DMS114 treated with DMSO at 0.1 percent for 48 hours (cell line): ENCODE data around the gene TLK2.
"Not testable (repeated sequence)": the region's sequence is repeated elsewhere in the genome, so short reads cannot be mapped to it uniquely, and the experiment has no call there.

ENCODE experiments used
- DNase-seq: peaks from one replicate; lab custom pipeline; 2025; ENCODE audit not compliant: unreplicated experiment; lab: John Stamatoyannopoulos, UW

TLK2 gene

DNA sequence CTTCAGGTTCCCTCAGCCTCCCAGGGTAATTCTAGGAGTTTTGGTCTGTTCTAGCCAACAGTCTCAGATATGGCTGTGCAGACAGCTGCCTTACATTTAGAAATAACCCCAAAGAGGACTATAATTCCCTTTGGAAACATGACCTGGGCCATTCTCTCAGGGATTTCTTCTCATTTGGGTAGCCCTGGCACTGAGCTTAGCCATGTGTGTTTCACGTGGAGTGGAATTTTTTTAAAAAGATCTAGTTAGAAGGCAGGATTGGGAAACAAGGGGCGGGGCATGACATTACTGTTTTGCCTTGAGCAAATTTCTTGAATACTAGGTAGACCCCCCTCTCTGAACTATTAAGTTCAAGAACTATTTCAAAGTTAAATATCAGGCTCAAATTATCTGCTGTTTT, 119.3 kb downstream of the TLK2 start:
- no peak for DNase-seq

DNA sequence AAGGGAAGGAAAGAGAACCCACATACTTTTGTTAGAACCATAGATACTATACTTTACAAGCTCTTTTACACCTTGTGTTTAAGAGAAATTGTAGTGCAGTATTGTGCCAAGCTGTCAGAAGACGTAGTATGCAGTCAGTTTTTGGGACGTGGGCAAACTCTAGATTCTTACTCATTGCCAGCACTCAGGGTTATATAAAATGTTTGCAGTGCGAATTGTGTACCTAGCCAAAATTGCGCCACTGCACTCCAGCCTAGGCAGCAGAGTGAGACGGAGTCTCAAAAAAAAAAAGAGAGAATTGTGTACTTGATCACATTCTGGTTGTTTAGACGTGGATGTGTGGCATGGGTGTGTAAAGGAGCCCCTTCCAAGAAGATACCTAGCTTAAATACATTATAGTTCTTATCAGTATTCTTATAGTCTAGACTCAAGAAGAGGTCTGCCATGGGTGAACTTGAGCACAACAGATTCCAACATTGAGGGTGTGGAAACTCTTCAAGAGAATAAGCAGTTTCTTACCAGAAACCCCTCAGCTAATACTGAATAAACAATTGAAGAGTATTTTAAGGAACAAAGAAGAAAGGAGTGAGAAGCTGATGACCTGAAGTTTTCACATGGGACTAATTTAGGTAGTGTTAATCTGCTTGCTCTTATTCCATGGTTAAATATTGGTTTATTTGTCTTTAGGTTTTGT, 121.5 kb downstream of the TLK2 start:
- no peak for DNase-seq

DNA sequence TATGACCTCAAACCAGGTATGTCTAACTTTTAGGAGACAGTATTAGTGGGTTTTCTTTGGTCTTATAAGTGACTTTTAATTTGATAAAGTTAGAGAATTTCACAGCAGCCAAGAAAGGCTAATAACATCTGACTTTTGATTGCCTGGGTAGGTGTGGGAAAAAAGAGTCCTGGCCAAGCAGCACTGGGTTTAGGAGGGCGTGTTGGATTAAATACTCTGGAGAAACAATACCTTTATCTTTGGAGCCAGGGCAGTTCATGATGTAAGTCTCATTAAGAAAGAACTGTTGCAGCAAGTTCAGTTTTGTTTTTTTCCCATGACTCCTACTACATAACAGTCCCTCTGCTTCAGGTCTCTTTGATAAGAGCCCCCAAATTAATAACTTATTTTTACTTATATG, 122.2 kb downstream of the TLK2 start:
- no peak for DNase-seq

DNA sequence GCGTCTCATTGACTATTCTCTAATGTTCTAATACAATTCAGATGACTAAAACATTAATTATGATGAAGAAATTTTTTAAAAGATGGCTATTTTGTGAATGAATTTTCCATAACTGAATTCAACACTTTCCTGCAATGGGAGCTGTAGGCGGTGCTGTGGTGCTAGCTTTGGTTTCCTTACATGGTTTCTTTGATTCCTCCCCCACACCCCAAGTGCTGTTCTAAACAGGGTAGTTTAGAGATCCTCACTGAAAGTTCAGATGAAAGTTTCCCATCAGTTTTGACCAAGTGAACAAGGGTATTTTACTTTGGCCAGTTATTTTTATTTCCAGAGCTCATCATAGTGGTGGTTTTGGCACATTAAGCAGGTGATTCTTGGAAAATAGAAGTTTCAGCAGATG, 122.8 kb downstream of the TLK2 start:
- DNase-seq = no peak

DNA sequence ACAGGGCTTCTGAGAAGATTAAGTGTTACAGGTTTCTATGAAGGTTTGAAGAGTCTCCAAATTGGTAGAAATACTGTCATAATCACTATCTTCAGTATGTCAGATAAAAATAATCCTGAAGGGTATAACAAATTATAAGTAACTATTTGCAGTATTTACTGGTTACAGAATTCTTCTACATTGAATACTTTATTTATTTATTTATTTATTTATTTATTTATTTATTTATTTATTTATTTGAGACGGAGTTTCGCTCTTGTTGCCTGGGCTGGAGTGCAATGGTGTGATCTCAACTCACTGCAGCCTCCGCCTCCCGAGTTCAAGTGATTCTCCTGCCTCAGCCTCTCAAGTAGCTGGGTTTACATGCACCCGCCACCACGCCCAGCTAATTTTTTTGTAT, 125.2 kb downstream of the TLK2 start:
- DNase-seq = not testable (repeated sequence)

DNA sequence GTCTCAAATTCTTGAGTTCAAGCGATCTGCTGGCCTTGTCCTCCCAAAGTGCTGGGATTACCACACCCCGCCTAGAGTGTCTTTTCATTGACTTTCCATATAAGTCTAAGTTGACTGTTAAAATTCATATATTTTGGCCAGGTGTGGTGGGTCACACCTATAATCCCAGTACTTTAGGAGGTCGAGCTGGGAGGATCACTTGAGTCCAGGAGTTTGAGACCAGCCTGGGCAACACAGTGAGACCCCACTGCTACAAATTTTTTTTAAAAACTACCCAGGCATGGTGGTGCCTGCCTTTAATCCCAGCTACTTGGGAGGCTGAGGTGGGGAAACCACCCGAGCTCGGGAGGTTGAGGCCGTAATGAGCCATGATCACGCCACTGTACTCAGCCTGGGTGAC, 127.0 kb downstream of the TLK2 start:
- DNase-seq = no peak

DNA sequence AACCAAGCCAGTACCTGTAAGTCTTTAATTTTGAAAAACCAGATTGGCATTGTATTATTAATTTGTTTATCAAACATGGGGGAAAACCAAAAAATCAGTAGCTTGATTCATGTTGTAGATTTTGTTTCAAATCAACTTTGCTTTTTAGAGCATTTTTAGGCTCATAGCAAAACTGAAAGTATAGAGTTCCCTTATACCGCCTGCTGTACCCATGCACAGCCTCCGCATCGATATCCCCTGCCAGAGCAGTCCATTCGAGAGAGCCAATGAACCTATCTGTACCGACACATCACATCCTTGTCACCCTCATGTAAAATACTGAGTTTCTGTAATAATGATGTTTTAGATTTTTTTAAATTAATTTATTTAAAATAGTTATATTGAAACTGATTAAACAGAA, 132.7 kb downstream of the TLK2 start:
- DNase-seq = no peak

DNA sequence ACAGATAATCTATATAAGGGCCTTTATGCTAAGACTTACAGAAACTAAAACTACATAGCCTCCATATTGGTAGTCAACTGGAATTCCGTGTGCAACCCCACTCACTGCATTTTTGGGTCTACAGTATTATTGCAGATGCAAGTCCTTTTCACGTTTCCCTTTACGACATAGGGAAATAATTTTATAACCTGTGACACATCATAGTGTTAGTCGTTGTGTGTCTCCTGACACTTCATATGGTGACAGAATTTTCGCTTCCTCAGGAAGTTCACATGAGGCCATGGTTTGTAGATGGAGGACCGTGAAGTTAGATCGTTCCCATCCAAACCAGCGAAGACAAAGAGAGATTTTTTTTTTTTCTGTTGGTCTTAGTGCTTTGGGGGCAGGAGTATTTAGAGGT, 133.1 kb downstream of the TLK2 start:
- DNase-seq = no peak

DNA sequence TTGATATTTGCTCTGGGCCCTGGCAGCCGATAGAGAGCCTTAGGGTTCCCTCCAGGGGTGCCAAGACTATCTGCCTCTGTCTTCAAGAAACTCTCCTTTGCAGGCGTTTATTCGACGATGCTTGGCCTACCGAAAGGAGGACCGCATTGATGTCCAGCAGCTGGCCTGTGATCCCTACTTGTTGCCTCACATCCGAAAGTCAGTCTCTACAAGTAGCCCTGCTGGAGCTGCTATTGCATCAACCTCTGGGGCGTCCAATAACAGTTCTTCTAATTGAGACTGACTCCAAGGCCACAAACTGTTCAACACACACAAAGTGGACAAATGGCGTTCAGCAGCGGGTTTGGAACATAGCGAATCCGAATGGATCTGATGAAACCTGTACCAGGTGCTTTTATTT, 133.7 kb downstream of the TLK2 start:
- not testable (repeated sequence) for DNase-seq

DNA sequence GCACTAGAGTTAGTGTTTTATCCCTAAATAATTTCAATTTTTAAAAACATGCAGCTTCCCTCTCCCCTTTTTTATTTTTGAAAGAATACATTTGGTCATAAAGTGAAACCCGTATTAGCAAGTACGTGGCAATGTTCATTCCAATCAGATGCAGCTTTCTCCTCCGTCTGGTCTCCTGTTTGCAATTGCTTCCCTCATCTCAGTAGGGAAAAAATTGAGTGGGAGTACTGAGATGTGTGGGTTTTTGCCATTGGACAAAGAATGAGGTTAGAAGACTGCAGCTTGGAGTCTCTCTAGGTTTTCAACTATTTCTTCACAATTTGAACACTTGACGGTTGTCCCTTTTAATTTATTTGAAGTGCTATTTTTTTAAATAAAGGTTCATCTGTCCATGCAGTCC, 134.5 kb downstream of the TLK2 start:
- not testable (repeated sequence) for DNase-seq

DNA sequence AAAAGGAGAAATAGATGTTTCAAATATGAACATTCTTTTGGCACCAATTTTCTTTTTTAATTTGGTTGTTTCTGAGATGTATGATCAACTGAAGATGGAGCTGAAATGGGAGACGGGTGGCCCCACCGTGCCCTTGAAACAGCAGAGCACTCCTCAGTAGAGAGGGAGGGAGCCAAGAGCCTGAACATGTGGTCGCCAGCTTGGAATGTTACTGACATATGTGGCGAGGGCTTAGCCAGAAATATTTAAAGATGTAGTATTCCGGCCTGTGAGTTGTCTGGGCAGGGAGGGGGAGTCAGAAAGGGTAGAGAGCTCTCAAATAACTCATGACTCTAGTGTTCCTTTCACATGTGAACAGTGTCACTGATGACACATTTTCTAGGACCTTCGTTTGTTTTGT, 135.5 kb downstream of the TLK2 start:
- DNase-seq = no peak

DNA sequence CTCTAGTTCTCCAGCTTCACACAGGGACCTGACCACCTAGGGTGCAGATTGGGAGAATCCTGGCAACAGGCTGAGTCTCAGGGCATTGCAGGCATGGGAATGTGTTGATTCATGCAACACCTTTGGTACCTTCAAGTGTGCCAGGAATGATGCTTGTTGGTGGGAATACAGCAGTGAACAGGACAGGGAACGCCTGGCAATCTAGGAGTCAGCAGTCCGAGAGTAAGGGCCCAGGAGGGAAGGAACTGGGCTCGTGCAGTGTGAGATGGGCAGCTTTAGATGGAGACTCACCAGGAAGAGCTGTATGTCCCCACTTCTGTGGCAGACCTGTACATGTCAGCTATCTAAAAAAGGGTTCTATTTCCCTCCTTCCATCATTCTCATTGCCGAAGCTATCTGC, 136.9 kb downstream of the TLK2 start:
- no peak for DNase-seq

DNA sequence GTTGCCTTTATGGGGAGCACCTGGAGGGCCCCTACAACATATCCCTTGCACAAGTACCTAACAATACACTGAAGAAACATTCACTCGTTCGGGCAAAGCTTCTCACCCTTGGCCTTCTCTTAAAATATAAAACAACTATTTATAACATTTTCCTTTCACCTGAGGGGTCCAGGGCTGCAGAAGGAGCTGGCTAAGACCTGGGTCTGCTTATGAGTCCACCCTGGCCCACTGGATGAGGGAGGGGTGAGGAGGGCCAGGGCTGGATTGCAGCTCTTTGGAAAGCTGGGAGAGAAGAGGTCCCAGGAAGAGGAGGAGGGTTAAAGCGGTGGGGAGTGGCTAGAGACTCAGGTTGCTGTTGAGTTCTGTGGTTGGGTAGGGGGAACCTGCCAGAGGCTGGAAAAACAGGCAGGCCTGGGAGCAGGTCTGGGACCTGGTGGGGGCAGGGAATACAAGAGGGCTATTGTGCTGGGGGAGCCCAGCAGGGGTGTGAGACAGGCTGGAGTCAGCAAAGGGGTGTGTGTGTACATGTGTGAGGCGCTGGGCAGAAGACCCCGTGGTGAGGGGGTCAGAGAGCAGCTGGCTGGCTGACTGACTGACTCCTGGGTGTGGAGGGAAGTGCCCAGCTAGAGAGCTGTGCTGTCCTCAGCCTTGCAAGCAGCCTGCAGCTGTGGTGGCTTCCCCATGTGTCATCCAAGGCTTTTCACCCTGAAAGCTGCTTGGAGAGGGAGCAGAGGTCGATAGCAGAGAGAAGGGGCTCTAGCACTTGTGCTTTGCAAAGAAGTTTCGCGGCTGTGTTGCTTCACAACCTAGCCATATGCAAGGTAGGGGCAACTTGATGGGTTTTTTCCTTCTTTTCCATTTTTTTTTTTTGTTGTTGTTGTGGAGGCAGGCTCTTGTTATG, 138.6 kb downstream of the TLK2 start:
- no peak for DNase-seq

DNA sequence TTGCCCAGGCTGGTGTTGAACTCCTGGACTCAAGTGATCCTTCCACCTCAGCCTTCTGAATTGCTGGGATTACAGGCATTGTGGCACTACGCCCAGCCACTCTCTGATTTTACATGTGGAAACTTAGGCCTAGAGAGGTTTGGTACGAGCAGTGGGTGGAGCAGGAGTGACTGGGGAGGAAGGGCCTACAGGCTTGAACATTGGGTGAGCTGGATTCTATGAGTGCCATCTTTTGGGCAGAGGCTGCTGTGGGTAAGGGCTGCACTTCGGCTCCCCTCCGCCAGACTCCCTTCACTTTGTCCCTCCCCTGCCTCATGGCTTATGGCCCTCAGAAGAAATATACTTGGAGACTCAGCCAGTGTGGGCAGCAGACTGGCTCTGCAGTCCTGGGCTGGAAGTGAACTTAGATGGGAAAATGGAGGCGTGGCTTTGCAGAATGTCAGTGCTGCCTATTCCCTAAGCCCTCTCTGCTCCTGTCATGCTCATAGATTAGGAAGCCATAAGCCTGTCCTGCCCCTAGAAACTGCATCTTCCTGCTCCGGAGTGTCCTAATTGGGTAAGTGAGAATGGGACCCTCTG, 139.4 kb downstream of the TLK2 start:
- no peak for DNase-seq

DNA sequence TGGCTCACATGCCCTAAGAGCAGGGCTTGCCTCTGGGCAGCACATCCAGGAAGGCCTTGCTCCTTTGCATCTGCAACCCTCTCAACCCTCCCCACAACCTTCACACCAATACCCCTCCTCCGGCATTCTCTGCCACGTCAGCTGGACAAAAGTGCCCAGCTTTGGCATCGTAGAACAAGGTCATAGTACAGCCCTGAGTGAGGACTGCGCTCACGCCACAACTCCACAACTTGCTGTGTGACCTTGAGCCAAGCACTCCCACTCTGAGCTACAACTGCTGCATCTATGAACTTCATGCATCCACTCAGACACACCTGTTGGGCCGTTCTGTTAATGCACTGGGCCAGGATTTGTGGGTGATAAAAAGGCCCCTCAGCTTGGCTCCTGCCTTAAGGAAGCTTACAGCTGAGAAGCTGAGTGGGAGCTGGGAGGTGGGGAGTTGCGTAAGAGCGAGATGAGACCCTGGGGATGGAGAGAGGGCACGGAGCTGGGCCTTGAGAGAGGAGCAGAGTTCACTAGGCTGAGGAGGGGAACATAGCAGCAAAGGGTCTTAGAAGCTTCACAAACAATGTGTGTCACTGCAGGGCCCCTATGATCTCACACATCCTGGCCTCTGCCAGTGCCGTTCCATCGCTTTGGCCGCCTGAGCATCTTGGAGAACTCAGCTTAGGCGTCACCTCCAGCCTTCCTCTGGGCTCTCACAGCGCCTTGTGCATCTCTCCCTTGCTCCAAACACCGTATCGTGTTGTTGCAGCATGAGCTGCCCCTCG, 140.2 kb downstream of the TLK2 start:
- DNase-seq = no peak

DNA sequence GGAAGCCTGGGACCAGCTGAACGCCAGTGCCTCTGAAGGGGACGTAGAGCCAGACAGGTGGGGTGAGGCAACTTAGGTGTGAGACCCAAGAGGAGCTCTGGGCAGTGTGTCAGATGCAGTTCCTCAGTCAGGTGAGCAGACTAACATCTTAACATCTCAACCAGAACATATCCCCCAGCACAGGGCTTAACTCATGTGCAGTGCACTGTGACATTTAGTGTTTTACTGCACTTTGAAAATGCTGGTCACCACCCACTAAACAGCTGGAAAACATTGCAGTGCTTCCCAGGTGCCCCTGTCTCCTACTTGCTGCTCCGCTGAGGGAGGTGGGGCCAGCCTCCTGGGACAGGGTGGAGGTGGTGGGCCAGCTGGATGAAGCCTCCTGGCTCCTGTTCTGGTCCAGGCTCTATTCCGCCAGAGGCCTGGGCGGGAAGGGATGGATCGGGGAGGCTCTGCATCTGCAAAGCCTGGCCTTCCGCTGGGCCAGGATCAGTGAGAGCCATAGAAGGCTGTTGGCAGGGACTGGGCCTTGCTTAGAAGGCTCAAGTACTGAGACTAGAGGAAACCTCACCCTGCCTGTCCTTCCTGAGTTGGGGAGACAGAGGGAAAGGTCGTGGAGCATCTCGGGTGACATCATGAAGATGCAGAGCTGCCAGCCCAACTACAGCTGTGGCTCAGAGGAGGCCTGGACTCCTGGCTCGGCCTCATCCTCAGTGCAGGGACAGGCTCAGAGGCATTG, 141.0 kb downstream of the TLK2 start:
- no peak for DNase-seq

DNA sequence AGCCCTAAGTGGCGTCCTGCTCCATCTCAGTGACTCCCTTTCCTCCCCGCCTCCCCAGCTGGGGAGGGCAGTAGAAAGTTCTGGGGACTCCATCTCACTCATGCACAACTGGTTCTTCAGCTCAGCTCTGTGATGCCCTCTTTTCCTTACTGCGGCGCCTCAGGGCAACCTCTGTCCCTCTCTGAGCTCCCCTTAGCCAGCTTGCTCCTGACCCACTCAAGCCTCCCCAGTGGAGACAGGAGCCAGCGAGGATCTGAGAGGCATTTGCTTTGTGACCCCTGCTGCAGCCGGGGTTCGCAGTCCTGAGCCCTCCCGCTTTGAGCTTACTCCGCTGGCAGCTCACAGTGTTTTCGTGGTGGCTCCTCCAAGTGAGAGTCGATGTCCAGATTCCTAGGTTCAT, 142.6 kb downstream of the TLK2 start:
- DNase-seq = no peak

DNA sequence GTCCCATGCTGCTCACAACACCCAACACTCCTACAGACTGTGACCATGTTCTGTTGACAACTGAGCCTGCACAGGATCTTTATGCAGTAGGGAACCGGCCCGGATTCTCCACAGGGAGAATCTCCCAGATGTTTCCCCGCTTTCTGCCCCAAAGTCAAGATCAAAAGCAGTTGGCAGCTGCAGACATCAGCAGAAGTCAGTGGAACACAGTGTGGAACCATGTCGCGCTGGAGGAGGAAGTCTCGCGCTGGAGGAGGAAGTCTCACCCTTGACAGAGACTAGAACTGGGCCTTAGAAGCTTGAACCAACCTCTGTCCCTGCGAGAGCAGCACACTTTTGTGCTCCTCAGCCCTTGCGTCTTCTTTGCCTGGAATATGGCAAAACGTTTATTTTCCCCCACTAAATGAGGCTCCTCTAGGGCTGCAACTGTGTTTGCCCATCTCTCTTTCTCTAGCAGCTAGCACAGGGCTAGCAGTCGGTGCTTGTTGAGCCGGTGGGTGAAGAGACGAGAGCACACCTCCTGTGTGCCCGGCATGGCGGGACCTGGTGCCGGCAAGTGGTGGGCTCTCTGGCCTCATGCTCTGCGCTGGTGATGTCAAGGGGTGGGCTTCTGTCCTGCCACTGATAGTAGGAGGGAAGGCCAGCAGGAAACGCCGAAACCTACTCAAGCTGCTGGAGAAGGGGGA, 146.7 kb downstream of the TLK2 start:
- DNase-seq = no peak

DNA sequence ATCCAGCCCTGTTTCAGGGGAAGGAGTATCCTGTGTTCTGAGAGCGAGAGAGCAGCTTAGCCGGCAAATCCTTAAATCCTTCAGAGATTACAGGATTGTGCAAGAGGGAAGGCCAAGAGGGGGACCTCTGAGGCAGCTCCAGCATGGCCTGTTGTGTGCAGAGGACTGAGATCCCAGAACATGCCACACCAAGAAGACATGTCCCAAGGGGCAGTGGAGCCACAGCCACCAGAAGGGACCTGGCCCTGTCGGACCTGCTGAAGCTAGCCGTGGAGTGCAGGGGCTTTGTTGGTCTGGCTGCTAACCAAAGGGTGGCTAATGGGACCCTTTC, 147.2 kb downstream of the TLK2 start:
- no peak for DNase-seq

DNA sequence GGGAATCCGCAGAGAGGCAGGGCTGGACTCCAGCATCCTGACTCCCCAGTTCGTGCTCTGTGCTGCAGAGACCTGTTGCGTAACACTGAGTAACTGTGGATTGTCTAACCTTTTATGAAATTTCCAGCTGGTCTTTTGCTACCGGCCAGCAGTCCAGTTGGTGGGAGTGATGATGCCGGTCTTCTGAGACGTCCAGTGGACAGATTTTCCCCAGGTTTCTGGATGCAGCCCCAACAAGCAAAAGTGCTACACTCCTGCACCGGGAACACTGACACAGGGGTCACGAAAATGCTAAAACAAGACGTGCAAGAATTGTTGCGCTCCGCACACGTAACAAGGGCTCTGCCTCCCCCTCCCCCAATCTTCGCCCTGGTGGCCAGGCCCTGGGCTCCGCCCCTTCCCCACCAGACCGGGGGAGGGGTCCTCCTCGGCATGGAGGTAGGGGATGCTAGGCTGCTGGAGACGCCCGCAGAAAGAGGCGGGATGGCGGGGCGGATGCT, 148.1 kb downstream of the TLK2 start:
- DNase-seq = peak; percentile 56
